Osteoblast (primary cell): ENCODE measurements around the gene ANGEL2. TPM values are rescaled to one million over a fixed set of nuclear protein-coding genes. Genes with fewer than 3 reads are reported as not detected.

Experiments
- DNase-seq: peaks from one replicate; pipeline ENCODE4 v3.0.0; 2011; ENCODE audit warnings: low spot score, mixed read lengths; ENCODE audit not compliant: insufficient read length; ENCODE audit errors: missing footprints
- H2AFZ ChIP-seq: 2 replicates; pipeline ENCODE4 v1.6.0; 2011; ENCODE audit warnings: mild to moderate bottlenecking, low read length
- H3K27ac ChIP-seq: 2 replicates; pipeline ENCODE4 v1.5.1; 2011; ENCODE audit warnings: mild to moderate bottlenecking, low read depth, low read length, moderate library complexity
- H3K27me3 ChIP-seq: 2 replicates; pipeline ENCODE4 v1.6.0; 2012; ENCODE audit warnings: mild to moderate bottlenecking, control low read depth, inconsistent platforms, low read length, moderate library complexity; ENCODE audit not compliant: insufficient read depth
- H3K36me3 ChIP-seq: 2 replicates; pipeline ENCODE4 v1.5.1; 2011; ENCODE audit warnings: mild to moderate bottlenecking, low read length, control low read depth, moderate library complexity; ENCODE audit not compliant: insufficient read depth
- H3K4me1 ChIP-seq: 2 replicates; pipeline ENCODE4 v1.5.1; 2011; ENCODE audit warnings: mild to moderate bottlenecking, low read length, control low read depth, moderate library complexity; ENCODE audit not compliant: insufficient read depth
- H3K4me2 ChIP-seq: 2 replicates; pipeline ENCODE4 v1.6.0; 2011; ENCODE audit warnings: mild to moderate bottlenecking, low read length; ENCODE audit not compliant: insufficient read depth
- H3K4me3 ChIP-seq: fragments of 200-600 bp; sonication (generic); 3 replicates; pipeline ENCODE4 v1.5.1; 2012; ENCODE audit warnings: mild to moderate bottlenecking, low read length, inconsistent platforms; ENCODE audit not compliant: insufficient read depth
- H3K79me2 ChIP-seq: 2 replicates; pipeline ENCODE4 v1.6.0; 2012; ENCODE audit warnings: mild to moderate bottlenecking, low read length, control low read depth, inconsistent platforms; ENCODE audit not compliant: insufficient read depth
- H3K9me3 ChIP-seq: 2 replicates; pipeline ENCODE4 v1.5.1; 2011; ENCODE audit warnings: low read depth, low read length, control low read depth
- H4K20me1 ChIP-seq: 2 replicates; pipeline ENCODE4 v1.6.0; 2012; ENCODE audit warnings: mild to moderate bottlenecking, low read length, control low read depth; ENCODE audit not compliant: insufficient read depth
- CTCF ChIP-seq: IDR thresholded peaks from 2 replicates; pipeline ENCODE4 v1.5.1; 2011; ENCODE audit warnings: mild to moderate bottlenecking, low read depth, low read length, moderate library complexity; ENCODE audit errors: extremely low read depth
- total RNA-seq: library from RNA; depleted of rRNA; stranded (reverse); fragments of >200 nt; gene quantifications from 2 replicates; pipeline ENCODE4 v1.2.3, GENCODE V29; 2012

Gene ANGEL2
- total RNA-seq, 1 donor: 46.3 TPM

- Histone ChIP-seq H3K4me1 (peaks cover 2% of the 10 kb centered on the region), H3K27me3 (peaks cover 22% of the 10 kb centered on the region), H3K36me3 (no peaks in the 10 kb centered on the region), H3K4me3 (no peak overlapping the region), H3K4me2 (no peak overlapping the region), H3K27ac (no peak overlapping the region), H4K20me1 (no peaks in the 10 kb centered on the region), H3K79me2 (no peaks in the 10 kb centered on the region), H3K9me3 (no peaks in the 10 kb centered on the region), H2AFZ (no peak overlapping the region)
- TF ChIP-seq CTCF: no peak
- DNase-seq: no peak
Observed at GRCh38 chr1:212945056-212945455, 70.6 kb downstream of the ANGEL2 start.

DNA sequence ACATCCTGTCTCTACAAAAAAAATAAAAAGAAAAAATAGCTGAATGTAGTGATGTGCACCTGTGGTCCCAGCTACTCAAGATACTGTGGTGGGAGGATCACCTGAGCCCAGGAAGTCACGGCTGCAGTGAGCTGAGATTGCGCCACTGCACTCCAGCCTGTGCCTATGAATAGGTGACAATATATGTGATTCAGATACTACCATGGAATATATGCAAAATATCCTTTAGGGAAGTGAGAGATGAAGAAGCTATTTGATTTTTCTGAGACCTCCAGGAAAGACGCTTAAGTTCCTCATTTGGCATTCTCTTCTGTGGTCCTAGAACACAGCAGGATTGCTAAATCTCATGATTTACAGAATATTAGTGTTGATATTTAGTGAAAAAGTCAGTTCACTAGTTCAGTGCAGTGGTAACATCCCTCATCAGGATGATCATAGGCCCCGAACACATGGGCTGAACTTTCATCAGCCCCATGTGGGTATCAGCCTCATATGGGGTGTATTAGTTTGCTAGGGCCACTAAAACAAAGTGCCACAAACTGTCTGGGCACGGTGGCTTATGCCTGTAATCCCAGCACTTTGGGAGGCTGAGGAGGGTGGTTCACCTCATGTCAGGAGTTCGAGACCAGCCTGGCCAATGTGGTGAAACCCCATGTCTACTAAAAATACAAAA lies 71.3 kb downstream of the ANGEL2 start:
- no peak overlapping the region for H3K4me3 ChIP-seq
- H3K36me3 ChIP-seq: no peaks in the 10 kb centered on the region
- TF ChIP-seq CTCF: no peak
- H3K27ac ChIP-seq: no peak overlapping the region
- no peaks in the 10 kb centered on the region for H3K4me1 ChIP-seq
- no peak for DNase-seq
- H3K79me2 ChIP-seq: no peaks in the 10 kb centered on the region
- H3K4me2 ChIP-seq: no peak overlapping the region
- H3K27me3 ChIP-seq: peaks cover 15% of the 10 kb centered on the region
- H3K9me3 ChIP-seq: no peaks in the 10 kb centered on the region
- no peak overlapping the region for H2AFZ ChIP-seq
- no peaks in the 10 kb centered on the region for H4K20me1 ChIP-seq

DNA sequence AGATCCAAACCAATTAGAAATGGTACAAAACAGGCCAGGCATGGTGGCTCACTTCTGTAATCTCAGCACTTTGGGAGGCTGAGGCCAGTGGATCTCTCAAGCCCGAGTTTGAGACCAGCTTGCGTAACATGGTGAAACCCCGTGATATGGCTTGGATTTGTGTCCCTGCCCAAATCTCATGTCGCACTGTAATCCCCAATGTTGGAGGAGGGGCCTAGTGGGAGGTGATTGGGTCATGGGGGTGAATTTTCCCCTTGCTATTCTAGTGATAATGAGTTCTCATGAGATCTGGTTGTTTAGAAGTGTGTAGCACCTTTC lies 72.3 kb downstream of the ANGEL2 start:
- Histone ChIP-seq H3K79me2 (no peaks in the 10 kb centered on the region), H2AFZ (no peak overlapping the region), H3K27me3 (peaks cover 9% of the 10 kb centered on the region), H3K27ac (no peak overlapping the region), H3K9me3 (no peaks in the 10 kb centered on the region), H3K36me3 (no peaks in the 10 kb centered on the region), H4K20me1 (no peaks in the 10 kb centered on the region), H3K4me2 (no peak overlapping the region), H3K4me3 (no peak overlapping the region), H3K4me1 (no peaks in the 10 kb centered on the region)
- no peak for DNase-seq
- no peak for TF ChIP-seq CTCF

GRCh38 chr1:212942679-212943392 lies 72.8 kb downstream of the ANGEL2 start:
- TF ChIP-seq CTCF: no peak
- H2AFZ ChIP-seq: no peak overlapping the region
- no peak for DNase-seq
- no peaks in the 10 kb centered on the region for H3K4me1 ChIP-seq
- no peaks in the 10 kb centered on the region for H3K79me2 ChIP-seq
- no peaks in the 10 kb centered on the region for H3K36me3 ChIP-seq
- H3K27ac ChIP-seq: no peak overlapping the region
- no peak overlapping the region for H3K4me2 ChIP-seq
- no peak overlapping the region for H3K4me3 ChIP-seq
- H3K27me3 ChIP-seq: peaks cover 8% of the 10 kb centered on the region
- H3K9me3 ChIP-seq: no peaks in the 10 kb centered on the region
- H4K20me1 ChIP-seq: no peaks in the 10 kb centered on the region
